Stimulated activated CD4-positive, alpha-beta T cell treated with anti-CD3 and anti-CD28 coated beads, TNF-alpha, amount 100 ng/mL, for 1 hour (primary cell): ENCODE results near the gene C1QL2.

Experiments used
- DNase-seq, 3 donors: peaks; one replicate each; pipeline ENCODE4 v3.0.0-alpha.2; 2020; ENCODE audit warnings: low read depth in 3 of 3, low spot score in 1 of 3

The C1QL2 gene

GRCh38 chr2:119158563-119159347, at the start of gene C1QL2:
C1QL2 (minus strand) TSS chr2:119158751; CDS start chr2:119158269, 482 bp downstream.
- DNase-seq, result no peak

GRCh38 chr2:119207447-119207846, 48.9 kb upstream of the C1QL2 start:
- DNase-seq, result no peak

- no peak for DNase-seq
Observed at GRCh38 chr2:119206201-119206600, 47.6 kb upstream of the C1QL2 start.

- no peak for DNase-seq
Observed at GRCh38 chr2:119205001-119205706, 46.6 kb upstream of the C1QL2 start.

- DNase-seq, result no peak
Observed at GRCh38 chr2:119204525-119204924, 46.0 kb upstream of the C1QL2 start.

GRCh38 chr2:119202610-119203310, 44.2 kb upstream of the C1QL2 start:
- DNase-seq, result no peak

- DNase-seq, result no peak
Observed at GRCh38 chr2:119201815-119202214, 43.3 kb upstream of the C1QL2 start.

GRCh38 chr2:119198240-119198840, 39.8 kb upstream of the C1QL2 start:
- no peak for DNase-seq

- DNase-seq, result no peak
Observed at GRCh38 chr2:119197529-119198239, 39.1 kb upstream of the C1QL2 start.

- no peak for DNase-seq
Observed at GRCh38 chr2:119197126-119197405, 38.5 kb upstream of the C1QL2 start.

- no peak for DNase-seq
Observed at GRCh38 chr2:119196301-119197125, 38.0 kb upstream of the C1QL2 start.

- DNase-seq, result no peak
Observed at GRCh38 chr2:119195887-119196286, 37.3 kb upstream of the C1QL2 start.

- DNase-seq, result no peak
Observed at GRCh38 chr2:119195001-119195400, 36.5 kb upstream of the C1QL2 start.

- DNase-seq, result no peak
Observed at GRCh38 chr2:119192893-119193292, 34.3 kb upstream of the C1QL2 start.

- DNase-seq, result no peak
Observed at GRCh38 chr2:119190321-119191111, 32.0 kb upstream of the C1QL2 start.

- no peak for DNase-seq
Observed at GRCh38 chr2:119184512-119184911, 26.0 kb upstream of the C1QL2 start.

- DNase-seq, result no peak
Observed at GRCh38 chr2:119181791-119182445, 23.4 kb upstream of the C1QL2 start.

GRCh38 chr2:119181391-119181790, 22.8 kb upstream of the C1QL2 start:
- no peak for DNase-seq

GRCh38 chr2:119180892-119181291, 22.3 kb upstream of the C1QL2 start:
- DNase-seq, result no peak
